ENCODE data around the gene SDK2. TPM values are rescaled to one million over a fixed set of nuclear protein-coding genes. Genes with fewer than 3 reads are reported as not detected.

SDK2 gene
- polyA plus RNA-seq, 1 experiment, result 0.01 TPM

GRCh38 chr17:73637866-73638265 lies 6.4 kb downstream of the SDK2 start:
- DNase-seq (ENCODE audit: low read depth, low spot score), result no peak
- CTCF ChIA-PET, result no interaction called here
- TF ChIP-seq, protein P1, sequence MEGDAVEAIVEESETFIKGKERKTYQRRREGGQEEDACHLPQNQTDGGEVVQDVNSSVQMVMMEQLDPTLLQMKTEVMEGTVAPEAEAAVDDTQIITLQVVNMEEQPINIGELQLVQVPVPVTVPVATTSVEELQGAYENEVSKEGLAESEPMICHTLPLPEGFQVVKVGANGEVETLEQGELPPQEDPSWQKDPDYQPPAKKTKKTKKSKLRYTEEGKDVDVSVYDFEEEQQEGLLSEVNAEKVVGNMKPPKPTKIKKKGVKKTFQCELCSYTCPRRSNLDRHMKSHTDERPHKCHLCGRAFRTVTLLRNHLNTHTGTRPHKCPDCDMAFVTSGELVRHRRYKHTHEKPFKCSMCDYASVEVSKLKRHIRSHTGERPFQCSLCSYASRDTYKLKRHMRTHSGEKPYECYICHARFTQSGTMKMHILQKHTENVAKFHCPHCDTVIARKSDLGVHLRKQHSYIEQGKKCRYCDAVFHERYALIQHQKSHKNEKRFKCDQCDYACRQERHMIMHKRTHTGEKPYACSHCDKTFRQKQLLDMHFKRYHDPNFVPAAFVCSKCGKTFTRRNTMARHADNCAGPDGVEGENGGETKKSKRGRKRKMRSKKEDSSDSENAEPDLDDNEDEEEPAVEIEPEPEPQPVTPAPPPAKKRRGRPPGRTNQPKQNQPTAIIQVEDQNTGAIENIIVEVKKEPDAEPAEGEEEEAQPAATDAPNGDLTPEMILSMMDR (IDR thresholded peaks at IDR 0.05; ENCODE audit: low read depth, low read length), result no peak
- POLR2A ChIA-PET, result no interaction called here
- Histone ChIP-seq H3K27me3 (ENCODE audit: control insufficient read depth, insufficient read depth, low read length) (peaks cover 22% of the 10 kb centered on the region), H3K4me3 (ENCODE audit: low read depth, low read length) (no peak overlapping the region), H3K27ac (ENCODE audit: low read depth, low read length) (no peak overlapping the region), H3K9me3 (ENCODE audit: control insufficient read depth, insufficient read depth, low read length) (no peaks in the 10 kb centered on the region; the same call in 1 of the 2 replicates)

- H3K27me3 ChIP-seq (ENCODE audit: control insufficient read depth, insufficient read depth, low read length), result peaks cover 4% of the 10 kb centered on the region
- H3K4me3 ChIP-seq (ENCODE audit: low read depth, low read length), result no peak overlapping the region
- TF ChIP-seq, protein P1 (IDR thresholded peaks at IDR 0.05; ENCODE audit: low read depth, low read length), result no peak
- H3K9me3 ChIP-seq (ENCODE audit: control insufficient read depth, insufficient read depth, low read length), result peaks cover 3% of the 10 kb centered on the region; the same call in 1 of the 2 replicates
- ChIA-PET POLR2A (no interaction called here), CTCF (no interaction called here)
- DNase-seq (ENCODE audit: low read depth, low spot score), result no peak
- no peak overlapping the region for H3K27ac ChIP-seq (ENCODE audit: low read depth, low read length)
These were observed 9.0 kb downstream of the SDK2 start for GRCh38 chr17:73635101-73635817.

DNA sequence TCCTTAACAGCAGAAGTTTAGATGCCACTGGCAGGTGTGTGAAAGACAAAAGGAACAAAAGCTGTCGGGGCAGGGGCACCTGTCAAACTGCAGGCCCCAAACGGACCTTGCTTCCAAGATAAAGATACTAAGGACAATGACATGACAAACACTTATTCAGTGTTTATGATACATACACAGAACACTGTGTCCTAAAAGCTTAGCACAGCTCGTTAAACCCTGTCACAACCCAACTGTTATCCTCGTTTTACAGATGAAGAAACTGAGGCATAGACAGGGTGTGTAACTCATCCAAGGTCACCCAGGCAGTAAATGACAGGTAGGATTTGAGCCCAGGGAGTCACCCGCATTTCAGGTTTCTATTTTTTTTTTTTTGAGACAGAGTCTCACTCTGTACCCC lies 9.6 kb downstream of the SDK2 start:
- peaks cover 3% of the 10 kb centered on the region; the same call in 1 of the 2 replicates for H3K9me3 ChIP-seq (ENCODE audit: control insufficient read depth, insufficient read depth, low read length)
- ChIA-PET CTCF (no interaction called here), POLR2A (no interaction called here)
- H3K4me3 ChIP-seq (ENCODE audit: low read depth, low read length), result no peak overlapping the region
- DNase-seq (ENCODE audit: low read depth, low spot score), result no peak
- H3K27me3 ChIP-seq (ENCODE audit: control insufficient read depth, insufficient read depth, low read length), result peaks cover 3% of the 10 kb centered on the region
- no peak overlapping the region for H3K27ac ChIP-seq (ENCODE audit: low read depth, low read length)
- TF ChIP-seq, protein P1 (IDR thresholded peaks at IDR 0.05; ENCODE audit: low read depth, low read length), result no peak

GRCh38 chr17:73633736-73634135 lies 10.5 kb downstream of the SDK2 start:
- Histone ChIP-seq H3K27ac (ENCODE audit: low read depth, low read length) (no peak overlapping the region), H3K27me3 (ENCODE audit: control insufficient read depth, insufficient read depth, low read length) (peaks cover 3% of the 10 kb centered on the region), H3K4me3 (ENCODE audit: low read depth, low read length) (no peak overlapping the region), H3K9me3 (ENCODE audit: control insufficient read depth, insufficient read depth, low read length) (peaks cover 5% of the 10 kb centered on the region; the same call in 1 of the 2 replicates)
- POLR2A ChIA-PET, result no interaction called here
- CTCF ChIA-PET, result no interaction called here
- TF ChIP-seq, protein P1 (IDR thresholded peaks at IDR 0.05; ENCODE audit: low read depth, low read length), result no peak
- no peak for DNase-seq (ENCODE audit: low read depth, low spot score)

- Histone ChIP-seq H3K27ac (ENCODE audit: low read depth, low read length) (no peak overlapping the region), H3K4me3 (ENCODE audit: low read depth, low read length) (no peak overlapping the region), H3K27me3 (ENCODE audit: control insufficient read depth, insufficient read depth, low read length) (peaks cover 3% of the 10 kb centered on the region), H3K9me3 (ENCODE audit: control insufficient read depth, insufficient read depth, low read length) (peaks cover 14% of the 10 kb centered on the region; the same call in 1 of the 2 replicates)
- ChIA-PET CTCF (no interaction called here), POLR2A (no interaction called here)
- DNase-seq (ENCODE audit: low read depth, low spot score), result no peak
- TF ChIP-seq, protein P1 (IDR thresholded peaks at IDR 0.05; ENCODE audit: low read depth, low read length), result no peak
These were observed 11.7 kb downstream of the SDK2 start for GRCh38 chr17:73632513-73632912.

Data from AG04450 (cell line).